ENCODE measurements around the gene KIF14.
A peak's percentile ranks its signal among the peaks of the same experiment; 100 is the strongest.

- TF ChIP-seq CTCF (IDR thresholded peaks at IDR 0.05; ENCODE audit: low read depth, low read length) = peak; percentile 42; the same call in 1 of the 2 replicates
- no peak for TF ChIP-seq EZH2phosphoT487 (IDR thresholded peaks at IDR 0.05; ENCODE audit: low read depth)
Observed at GRCh38 chr1:200556002-200556401, 64.5 kb downstream of the KIF14 start.

All from OCI-LY3 (cell line).